Tibial nerve (tissue), 3 donors: ENCODE data around the gene IGSF9.

Experiments used
- EP300 ChIP-seq, 2 donors: sonication (generic); formaldehyde crosslinking; IDR thresholded peaks; one replicate each; pipeline ENCODE4 v1.6.1; 2017; ENCODE audit warnings: antibody characterized with exemption in 2 of 2, mild to moderate bottlenecking in 1 of 2
- POLR2A ChIP-seq, 2 donors: fragments of 450-650 bp; IDR thresholded peaks; one replicate each; pipeline ENCODE4 v1.6.1; 2017; ENCODE audit warnings: antibody characterized with exemption in 2 of 2, mild to moderate bottlenecking in 2 of 2, moderate library complexity in 2 of 2

DNA sequence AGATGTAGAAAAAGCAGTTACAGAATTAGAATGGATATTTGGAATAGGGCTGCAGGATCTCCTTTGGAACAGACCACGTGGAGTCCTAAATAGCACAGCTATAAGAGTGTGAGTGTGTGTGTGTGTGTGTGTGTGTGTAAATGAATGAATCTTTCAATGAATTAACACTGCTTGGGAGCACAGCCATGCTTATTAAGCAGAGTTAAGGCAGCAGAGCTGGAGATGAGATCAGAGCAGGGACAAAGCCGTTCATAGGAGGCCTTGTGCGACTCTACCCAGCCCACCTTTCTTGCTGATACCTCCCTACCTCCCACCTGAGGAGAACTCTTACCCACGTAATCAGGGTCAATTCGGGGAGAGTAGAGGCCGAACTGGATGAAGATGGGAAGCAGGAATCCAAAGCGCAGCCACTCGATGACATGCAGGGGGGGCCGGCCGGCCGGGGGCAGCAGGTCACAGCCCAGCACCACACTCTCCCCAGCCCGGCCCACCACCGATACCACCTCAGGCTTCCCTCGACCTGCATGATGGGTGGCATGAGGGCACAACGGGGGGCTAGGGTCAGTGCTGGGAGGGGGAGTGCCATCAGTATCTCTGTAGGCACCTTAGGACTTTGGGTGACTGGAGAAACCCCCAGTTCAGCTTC is 2.7 kb downstream of the IGSF9 start:
- TF ChIP-seq EP300 (IDR thresholded peaks at IDR 0.05) (no peak), POLR2A (IDR thresholded peaks at IDR 0.05) (no peak)
